CD4-positive, alpha-beta T cell treated with Interleukin-4 for 4 hours (primary cell): Measurements from ENCODE around the gene ZNF677.
"Not testable (repeated sequence)": the region's sequence is repeated elsewhere in the genome, so short reads cannot be mapped to it uniquely, and the experiment has no call there.

ENCODE experiments used
- DNase-seq: peaks from one replicate; pipeline ENCODE4 v3.0.0-alpha.2; 2020

Gene ZNF677

GRCh38 chr19:53254411-53255341 is at the start of gene ZNF677:
ZNF677 (minus strand) TSS chr19:53254873; CDS start chr19:53251550, 3,323 bp downstream.
- DNase-seq = peak; percentile 81

- DNase-seq = not testable (repeated sequence)
Measured at GRCh38 chr19:53301341-53301740, 46.7 kb upstream of the ZNF677 start.

- DNase-seq = no peak
Measured at GRCh38 chr19:53294786-53295441, 40.2 kb upstream of the ZNF677 start.

GRCh38 chr19:53290758-53291549 is 36.3 kb upstream of the ZNF677 start:
- DNase-seq = no peak

GRCh38 chr19:53285087-53285486 is 30.4 kb upstream of the ZNF677 start:
- no peak for DNase-seq

- DNase-seq = not testable (repeated sequence)
Measured at GRCh38 chr19:53281947-53282346, 27.3 kb upstream of the ZNF677 start.

- DNase-seq = no peak
Measured at GRCh38 chr19:53275480-53275879, 20.8 kb upstream of the ZNF677 start.

GRCh38 chr19:53272044-53272443 is 17.4 kb upstream of the ZNF677 start:
- no peak for DNase-seq

- not testable (repeated sequence) for DNase-seq
Measured at GRCh38 chr19:53269861-53270260, 15.2 kb upstream of the ZNF677 start.

GRCh38 chr19:53267623-53268022 is 12.9 kb upstream of the ZNF677 start, which contains the start of gene VN1R4:
VN1R4 (minus strand) TSS chr19:53267723; CDS start chr19:53267665, 58 bp downstream.
- not testable (repeated sequence) for DNase-seq

GRCh38 chr19:53257715-53258342 is 3.2 kb upstream of the ZNF677 start, which contains the start of gene VN1R2:
VN1R2 (plus strand) TSS chr19:53258292; CDS start chr19:53258376, 84 bp downstream.
- not testable (repeated sequence) for DNase-seq

- DNase-seq = no peak
Measured at GRCh38 chr19:53246498-53246897, 8.2 kb downstream of the ZNF677 start.

- DNase-seq = no peak
Measured at GRCh38 chr19:53237114-53237777, 17.4 kb downstream of the ZNF677 start.

- no peak for DNase-seq
Measured at GRCh38 chr19:53224606-53225005, 30.1 kb downstream of the ZNF677 start.

- not testable (repeated sequence) for DNase-seq
Measured at GRCh38 chr19:53222716-53223115, 32.0 kb downstream of the ZNF677 start.

- DNase-seq = no peak
Measured at GRCh38 chr19:53212703-53213320, 41.9 kb downstream of the ZNF677 start.

- not testable (repeated sequence) for DNase-seq
Measured at GRCh38 chr19:53211554-53211953, 43.1 kb downstream of the ZNF677 start.

- DNase-seq = peak; percentile 92
Measured at GRCh38 chr19:53196777-53197396, 57.8 kb downstream of the ZNF677 start.

GRCh38 chr19:53195265-53195903 is 59.3 kb downstream of the ZNF677 start:
- peak; percentile 82 for DNase-seq

- no peak for DNase-seq
Measured at GRCh38 chr19:53193535-53194222, 61.0 kb downstream of the ZNF677 start.
